Brain microvascular endothelial cell (primary cell): ENCODE data around the gene PTPN12.

ENCODE experiments used
- DNase-seq: peaks from one replicate; pipeline ENCODE4 v3.0.0-alpha.2; 2020
- H3K27ac ChIP-seq: fragments of 250-450 bp; sonication (Bioruptor Pico); 2 replicates; pipeline ENCODE4 v1.5.1; 2020; ENCODE audit warnings: mild to moderate bottlenecking, moderate library complexity
- H3K27me3 ChIP-seq: fragments of 250-450 bp; sonication (Bioruptor Pico); replicated peaks from 2 replicates; pipeline ENCODE4 v1.5.1; 2020; ENCODE audit warnings: mild to moderate bottlenecking
- H3K36me3 ChIP-seq: fragments of 250-450 bp; sonication (Bioruptor Pico); replicated peaks from 2 replicates; pipeline ENCODE4 v1.5.1; 2020; ENCODE audit warnings: mild to moderate bottlenecking
- H3K4me3 ChIP-seq: 2 replicates; pipeline ENCODE4 v1.5.1; 2011; ENCODE audit warnings: low read depth, mild to moderate bottlenecking, control low read depth, low read length, moderate library complexity
- CTCF ChIP-seq: IDR thresholded peaks from 2 replicates; pipeline ENCODE4 v1.5.1; 2011; ENCODE audit warnings: low read depth, mild to moderate bottlenecking, moderate library complexity, low read length, control low read depth, inconsistent platforms; ENCODE audit errors: missing control alignments
- in situ Hi-C: cut with HindIII; loops from 2 replicates; pipeline ENCODE4 v1.10.0; 2017; ENCODE audit warnings: low sequenced_read_pairs, low pct_ligation_motif_present

The PTPN12 gene

GRCh38 chr7:77566421-77566820 lies 29.3 kb downstream of the PTPN12 start:
- in situ Hi-C loops, result no loop called here
- no peak for DNase-seq
- Histone ChIP-seq H3K4me3 (no peak overlapping the region), H3K27me3 (no peaks in the 10 kb centered on the region), H3K27ac (no peak overlapping the region), H3K36me3 (peaks cover 9% of the 10 kb centered on the region)
- no peak for TF ChIP-seq CTCF

GRCh38 chr7:77569514-77570232 lies 32.6 kb downstream of the PTPN12 start:
- peak overlapping the region; percentile 82 for H3K27ac ChIP-seq

GRCh38 chr7:77570330-77571011 lies 33.4 kb downstream of the PTPN12 start:
- peaks cover 38% of the 10 kb centered on the region for H3K36me3 ChIP-seq
- in situ Hi-C loops, result no loop called here
- H3K27ac ChIP-seq, result peak overlapping the region; percentile 82
- DNase-seq, result peak; percentile 52
- no peak overlapping the region for H3K4me3 ChIP-seq
- no peak for TF ChIP-seq CTCF
- H3K27me3 ChIP-seq, result no peaks in the 10 kb centered on the region

More at GRCh38 chr7:77569514-77570232, 32.6 kb downstream of the PTPN12 start:
- DNase-seq, result peak; percentile 7
- no peaks in the 10 kb centered on the region for H3K27me3 ChIP-seq
- H3K36me3 ChIP-seq, result peaks cover 33% of the 10 kb centered on the region
- no peak overlapping the region for H3K4me3 ChIP-seq
- in situ Hi-C loops, result no loop called here
- TF ChIP-seq CTCF, result no peak

- TF ChIP-seq CTCF, result no peak
- in situ Hi-C loops, result no loop called here
- Histone ChIP-seq H3K4me3 (no peak overlapping the region), H3K27me3 (no peaks in the 10 kb centered on the region), H3K27ac (no peak overlapping the region), H3K36me3 (peaks cover 50% of the 10 kb centered on the region)
- DNase-seq, result no peak
These were observed 34.7 kb downstream of the PTPN12 start for GRCh38 chr7:77571801-77572200.

DNA sequence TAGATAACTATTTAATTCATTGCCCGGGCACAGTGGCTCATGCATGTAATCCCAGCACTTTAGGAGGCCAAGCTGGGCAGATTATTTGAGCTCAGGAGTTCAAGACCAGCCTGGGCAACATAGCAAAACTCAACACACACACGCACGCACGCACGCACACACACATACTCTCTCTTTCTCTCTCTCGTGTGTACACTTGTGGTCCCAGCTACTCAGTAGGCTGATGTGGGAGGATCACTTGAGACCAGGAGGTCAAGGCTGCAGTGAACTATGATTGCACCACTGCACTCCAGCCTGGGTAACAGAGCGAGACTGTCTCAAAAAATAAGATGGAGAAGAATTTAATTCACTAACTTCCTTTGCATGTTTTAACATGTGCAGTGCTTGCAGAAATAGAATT lies 38.1 kb downstream of the PTPN12 start:
- TF ChIP-seq CTCF, result no peak
- Histone ChIP-seq H3K27ac (no peak overlapping the region), H3K36me3 (peaks cover 53% of the 10 kb centered on the region), H3K4me3 (no peak overlapping the region), H3K27me3 (no peaks in the 10 kb centered on the region)
- DNase-seq, result no peak
- in situ Hi-C loops, result no loop called here
